Measurements from ENCODE around the gene MIA. TPM values are rescaled to one million over a fixed set of nuclear protein-coding genes. Genes with fewer than 3 reads are reported as not detected.

The MIA gene
- total and polyA plus RNA-seq, 2 of the 8 experiments (the other 6 are each of a cell fraction or from before 2014, with no cell fraction given), result not detected

DNA sequence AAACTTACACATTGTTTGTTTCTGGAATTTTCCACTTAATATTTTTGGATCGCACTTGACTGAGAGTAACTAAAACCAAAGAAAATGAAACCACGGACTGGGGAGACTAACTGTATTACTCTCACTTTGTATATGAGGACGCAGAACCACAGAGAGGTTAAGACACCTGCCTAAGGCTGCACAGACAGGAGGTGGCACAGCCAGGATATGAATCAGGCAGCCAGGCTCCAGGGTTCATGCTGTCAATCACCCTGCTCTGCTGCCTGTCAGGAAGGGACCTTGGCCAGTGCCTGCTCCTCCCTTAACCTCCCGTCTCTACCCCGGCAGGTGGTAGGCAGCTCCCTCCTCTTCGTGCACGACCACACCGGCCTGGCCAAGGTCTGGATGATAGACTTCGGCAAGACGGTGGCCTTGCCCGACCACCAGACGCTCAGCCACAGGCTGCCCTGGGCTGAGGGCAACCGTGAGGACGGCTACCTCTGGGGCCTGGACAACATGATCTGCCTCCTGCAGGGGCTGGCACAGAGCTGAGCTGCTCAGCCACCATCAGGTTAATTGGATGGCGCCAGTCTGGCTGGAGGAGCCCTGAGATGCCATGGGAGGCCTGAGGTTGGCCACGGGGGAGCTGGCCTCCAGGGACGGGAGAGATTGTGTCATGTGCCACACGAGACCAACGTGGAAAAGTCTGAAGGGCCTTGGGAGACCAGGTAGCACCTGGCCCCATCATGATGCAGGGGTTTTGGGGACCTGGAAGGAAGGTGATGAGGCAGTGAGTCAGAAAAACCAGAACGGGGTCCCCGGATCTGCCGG lies 36.1 kb upstream of the MIA start:
- H3K4ac ChIP-seq (replicated peaks; ENCODE audit: insufficient read length, low read depth, low read length), result no peak overlapping the region
- no peak overlapping the region for H3K4me2 ChIP-seq (ENCODE audit: insufficient read depth in 1 of 2, low read depth in 2 of 2, low read length in 2 of 2)
- no peaks in the 10 kb centered on the region for H3K79me1 ChIP-seq (ENCODE audit: low read depth, low read length)
- H3K23ac ChIP-seq (ENCODE audit: insufficient read length), result no peak overlapping the region
- H3K79me2 ChIP-seq (ENCODE audit: control insufficient read depth in 1 of 2, insufficient read depth in 2 of 2, low read length in 2 of 2), result no peaks in the 10 kb centered on the region
- no peak overlapping the region; the same call in 1 of the 2 replicates for H4K8ac ChIP-seq (ENCODE audit: extremely low read depth, insufficient read depth, low read length)
- H2BK20ac ChIP-seq (ENCODE audit: low read length), result no peak overlapping the region
- no peak overlapping the region for H2BK15ac ChIP-seq (ENCODE audit: low read length)
- no peak overlapping the region for H3K27ac ChIP-seq (ENCODE audit: low read depth, low read length)
- no peak for DNase-seq (ENCODE audit: low read depth in 1 of 2, low spot score in 2 of 2)
- H4K20me1 ChIP-seq (replicated peaks in 1 of 2; ENCODE audit: control insufficient read depth in 1 of 2, insufficient read depth in 2 of 2, low read length in 2 of 2), result peaks cover 0 to 8% of the 10 kb centered on the region in 2 experiments
- H2AK5ac ChIP-seq (ENCODE audit: low read depth, low read length), result no peak overlapping the region
- 91% methylated on average over 22 of the region's 22 CpGs; no CpG with 5 or more reads in 1 of the 2 experiments for WGBS, 2 experiments (ENCODE audit: extremely low coverage in 1 of 2, insufficient coverage in 1 of 2, insufficient read length in 1 of 2, insufficient replicate concordance in 2 of 2, low coverage in 1 of 2, low lambda C conversion rate in 2 of 2, missing lambda C conversion rate in 1 of 2)
- POLR2A ChIA-PET (ENCODE audit: partially characterized antibody), result interaction anchor here (0.6 to 12.4 kb wide), 7 partner anchors 9 to 430 kb away, joined by 3 to 120 read pairs (median 5); partner anchors contain the start of genes ACTMAP, COQ8B, ITPKC and RAB4B
- CTCF ChIA-PET (ENCODE audit: partially characterized antibody), result interaction anchor here (2.5 kb wide), 1 partner anchor 11 kb away, joined by 5 read pairs; the partner anchor contains the start of genes ACTMAP and SNRPA
- H3K23me2 ChIP-seq (ENCODE audit: low read depth, low read length), result no peaks in the 10 kb centered on the region
- no peaks in the 10 kb centered on the region; a peak in 2 of 7 replicates for H3K4me1 ChIP-seq (replicated peaks in 1 of 4; ENCODE audit: control insufficient read depth in 3 of 4, insufficient read depth in 4 of 4, low read length in 3 of 4)
- H2BK120ac ChIP-seq (replicated peaks; ENCODE audit: low read depth, low read length), result no peak overlapping the region
- H2BK5ac ChIP-seq (ENCODE audit: low read depth, low read length), result no peak overlapping the region
- no peak overlapping the region for H2AFZ ChIP-seq (ENCODE audit: low read length)
- no peak overlapping the region for H3K56ac ChIP-seq (replicated peaks; ENCODE audit: insufficient read length, low read depth, low read length)
- H4K5ac ChIP-seq (ENCODE audit: insufficient read length, low read depth, low read length), result no peak overlapping the region
- no peak overlapping the region for H4K91ac ChIP-seq (replicated peaks; ENCODE audit: insufficient read length, low read length)
- H2BK12ac ChIP-seq (ENCODE audit: low read depth, low read length), result no peak overlapping the region
- no peak overlapping the region for H3K9ac ChIP-seq (replicated peaks in 1 of 4; ENCODE audit: extremely low read depth in 1 of 4, low read depth in 3 of 4, low read length in 3 of 4)
- no peak overlapping the region for H3K14ac ChIP-seq (ENCODE audit: insufficient read length)
- peaks cover 0 to 24% (median 12%) of the 10 kb centered on the region in 4 experiments; a peak in 5 of 8 replicates for H3K36me3 ChIP-seq (ENCODE audit: control insufficient read depth in 2 of 4, insufficient read depth in 4 of 4, low read length in 3 of 4)
- no peak overlapping the region for H3K4me3 ChIP-seq (ENCODE audit: extremely low read depth in 1 of 4, insufficient read depth in 2 of 4, low read depth in 3 of 4, low read length in 4 of 4)
- no peaks in the 10 kb centered on the region for H3K27me3 ChIP-seq (replicated peaks in 1 of 4; ENCODE audit: control insufficient read depth in 3 of 4, extremely low read depth in 1 of 4, insufficient read depth in 3 of 4, low read length in 3 of 4)
- no peaks in the 10 kb centered on the region for H3K9me3 ChIP-seq (ENCODE audit: insufficient read depth in 2 of 2, low read depth in 1 of 2, low read length in 1 of 2)
- H3K18ac ChIP-seq (ENCODE audit: extremely low read depth, low read length), result no peak overlapping the region
- FAIRE-seq, result no peak
- TF ChIP-seq RFX5 (IDR thresholded peaks at IDR 0.05; ENCODE audit: borderline replicate concordance, low read depth, low read length), result no peak
- TF ChIP-seq HDAC6 (IDR thresholded peaks at IDR 0.05; ENCODE audit: low read depth, low read length), result no peak
- no peak for TF ChIP-seq SP2 (IDR thresholded peaks at IDR 0.05; ENCODE audit: low read length)
- TF ChIP-seq CEBPB (IDR thresholded peaks at IDR 0.05; ENCODE audit: low read depth, low read length), result no peak
- TF ChIP-seq, protein P1, sequence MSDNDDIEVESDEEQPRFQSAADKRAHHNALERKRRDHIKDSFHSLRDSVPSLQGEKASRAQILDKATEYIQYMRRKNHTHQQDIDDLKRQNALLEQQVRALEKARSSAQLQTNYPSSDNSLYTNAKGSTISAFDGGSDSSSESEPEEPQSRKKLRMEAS (IDR thresholded peaks at IDR 0.05), result no peak
- no peak for TF ChIP-seq NRF1 (IDR thresholded peaks at IDR 0.05; ENCODE audit: low read depth, low read length)
- TF ChIP-seq TAF7 (optimal IDR thresholded peaks at IDR 0.05; ENCODE audit: borderline replicate concordance, low read depth, low read length), result no peak
- TF ChIP-seq MAFK (IDR thresholded peaks at IDR 0.05; ENCODE audit: low read depth, low read length), result no peak
- no peak for TF ChIP-seq JUND (IDR thresholded peaks at IDR 0.05; ENCODE audit: low read length)
- no peak for TF ChIP-seq CHD2 (IDR thresholded peaks at IDR 0.05; ENCODE audit: low read length)
- no peak for TF ChIP-seq BCL11A (IDR thresholded peaks at IDR 0.05; ENCODE audit: low read depth in 2 of 2, low read length in 2 of 2)
- TF ChIP-seq ASH2L (IDR thresholded peaks at IDR 0.05; ENCODE audit: low read length), result no peak
- TF ChIP-seq POLR2AphosphoS5 (IDR thresholded peaks at IDR 0.05; ENCODE audit: low read depth, low read length), result no peak
- no peak for TF ChIP-seq CBX5 (IDR thresholded peaks at IDR 0.05; ENCODE audit: low read depth, low read length)

All from H1 (cell line).